NCI-H345 treated with DMSO at 0.1 percent for 48 hours (cell line): ENCODE measurements around the gene RUFY3.
A peak's percentile ranks its signal among the peaks of the same experiment; 100 is the strongest.

ENCODE experiments used
- DNase-seq: peaks from one replicate; lab custom pipeline; 2025; ENCODE audit not compliant: unreplicated experiment; lab: John Stamatoyannopoulos, UW

The RUFY3 gene

GRCh38 chr4:70772929-70773555, 51.3 kb downstream of the RUFY3 start:
- DNase-seq = no peak

- DNase-seq = no peak
Measured at GRCh38 chr4:70778888-70779422, 57.2 kb downstream of the RUFY3 start.

GRCh38 chr4:70783096-70783495, 61.3 kb downstream of the RUFY3 start:
- DNase-seq = no peak

- no peak for DNase-seq
Measured at GRCh38 chr4:70787496-70787895, 65.7 kb downstream of the RUFY3 start.

GRCh38 chr4:70788733-70789132, 67.0 kb downstream of the RUFY3 start:
- no peak for DNase-seq

- DNase-seq = no peak
Measured at GRCh38 chr4:70793626-70794025, 71.9 kb downstream of the RUFY3 start.

GRCh38 chr4:70801265-70801809, 79.6 kb downstream of the RUFY3 start:
- DNase-seq = no peak

- DNase-seq = peak; percentile 1
Measured at GRCh38 chr4:70802928-70803580, 81.3 kb downstream of the RUFY3 start.

- DNase-seq = no peak
Measured at GRCh38 chr4:70808151-70808550, 86.4 kb downstream of the RUFY3 start.

- no peak for DNase-seq
Measured at GRCh38 chr4:70815370-70815769, 93.6 kb downstream of the RUFY3 start.

GRCh38 chr4:70816894-70817293, 95.1 kb downstream of the RUFY3 start:
- DNase-seq = no peak

GRCh38 chr4:70818173-70818855, 96.5 kb downstream of the RUFY3 start:
- DNase-seq = no peak

- DNase-seq = no peak
Measured at GRCh38 chr4:70818921-70819320, 97.2 kb downstream of the RUFY3 start.

GRCh38 chr4:70829015-70829414, 107.3 kb downstream of the RUFY3 start:
- DNase-seq = no peak

- DNase-seq = no peak
Measured at GRCh38 chr4:70829492-70829891, 107.7 kb downstream of the RUFY3 start.

GRCh38 chr4:70830054-70830453, 108.3 kb downstream of the RUFY3 start:
- no peak for DNase-seq

GRCh38 chr4:70831293-70831692, 109.5 kb downstream of the RUFY3 start:
- no peak for DNase-seq

- no peak for DNase-seq
Measured at GRCh38 chr4:70833675-70834074, 111.9 kb downstream of the RUFY3 start.

- no peak for DNase-seq
Measured at GRCh38 chr4:70836081-70836480, 114.3 kb downstream of the RUFY3 start.

GRCh38 chr4:70838204-70838603, 116.4 kb downstream of the RUFY3 start:
- DNase-seq = no peak

- DNase-seq = peak; percentile 15
Measured at GRCh38 chr4:70838666-70839588, 117.2 kb downstream of the RUFY3 start.
